ENCODE results near the gene GARIN3.

- TF ChIP-seq, protein P1, sequence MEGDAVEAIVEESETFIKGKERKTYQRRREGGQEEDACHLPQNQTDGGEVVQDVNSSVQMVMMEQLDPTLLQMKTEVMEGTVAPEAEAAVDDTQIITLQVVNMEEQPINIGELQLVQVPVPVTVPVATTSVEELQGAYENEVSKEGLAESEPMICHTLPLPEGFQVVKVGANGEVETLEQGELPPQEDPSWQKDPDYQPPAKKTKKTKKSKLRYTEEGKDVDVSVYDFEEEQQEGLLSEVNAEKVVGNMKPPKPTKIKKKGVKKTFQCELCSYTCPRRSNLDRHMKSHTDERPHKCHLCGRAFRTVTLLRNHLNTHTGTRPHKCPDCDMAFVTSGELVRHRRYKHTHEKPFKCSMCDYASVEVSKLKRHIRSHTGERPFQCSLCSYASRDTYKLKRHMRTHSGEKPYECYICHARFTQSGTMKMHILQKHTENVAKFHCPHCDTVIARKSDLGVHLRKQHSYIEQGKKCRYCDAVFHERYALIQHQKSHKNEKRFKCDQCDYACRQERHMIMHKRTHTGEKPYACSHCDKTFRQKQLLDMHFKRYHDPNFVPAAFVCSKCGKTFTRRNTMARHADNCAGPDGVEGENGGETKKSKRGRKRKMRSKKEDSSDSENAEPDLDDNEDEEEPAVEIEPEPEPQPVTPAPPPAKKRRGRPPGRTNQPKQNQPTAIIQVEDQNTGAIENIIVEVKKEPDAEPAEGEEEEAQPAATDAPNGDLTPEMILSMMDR (IDR thresholded peaks at IDR 0.05; ENCODE audit: low read length) = no peak
- TF ChIP-seq EZH2 (IDR thresholded peaks at IDR 0.05; ENCODE audit: borderline replicate concordance, low read length) = no peak
Measured at GRCh38 chr5:157186309-157187045, 20.4 kb upstream of the GARIN3 start.
